HG03159 (cell line): ENCODE measurements around the gene TRABD2B.

Experiments used
- ATAC-seq: cut with Tn5 transposase; IDR thresholded peaks from one replicate; pipeline ENCODE4 v1.9.1; 2021; ENCODE audit warnings: mild to moderate bottlenecking, moderate library complexity; ENCODE audit not compliant: unreplicated experiment

The TRABD2B gene

GRCh38 chr1:47997289-47998200 is at the start of gene TRABD2B:
Gene TRABD2B, minus strand, starts transcription at chr1:47997385.
- ATAC-seq, result peak; percentile 92

DNA sequence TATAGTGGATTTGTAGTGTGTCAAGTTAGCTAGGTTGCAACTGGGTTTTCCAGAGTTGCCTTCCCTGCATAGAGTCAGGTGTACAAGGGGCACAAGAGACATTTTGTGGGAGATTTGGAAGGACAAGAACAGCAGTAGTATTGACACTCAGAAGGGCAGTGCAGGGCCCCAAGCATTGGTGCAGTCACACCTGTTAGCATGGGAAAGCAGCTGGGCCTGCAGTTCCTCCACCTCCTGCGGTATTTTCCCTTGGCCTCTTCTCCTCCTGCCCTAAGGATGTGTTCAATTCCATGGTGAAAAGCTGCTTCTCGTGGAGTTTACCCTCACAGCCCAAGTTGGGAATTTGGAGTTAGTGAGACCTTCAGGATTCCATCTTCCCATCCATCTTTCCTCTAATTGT is 47.1 kb upstream of the TRABD2B start:
- ATAC-seq, result no peak

GRCh38 chr1:48043622-48044021 is 46.4 kb upstream of the TRABD2B start:
- no peak for ATAC-seq

- ATAC-seq, result no peak
These were observed 43.0 kb upstream of the TRABD2B start for GRCh38 chr1:48040154-48040553.

- no peak for ATAC-seq
These were observed 42.2 kb upstream of the TRABD2B start for GRCh38 chr1:48039088-48040054.

DNA sequence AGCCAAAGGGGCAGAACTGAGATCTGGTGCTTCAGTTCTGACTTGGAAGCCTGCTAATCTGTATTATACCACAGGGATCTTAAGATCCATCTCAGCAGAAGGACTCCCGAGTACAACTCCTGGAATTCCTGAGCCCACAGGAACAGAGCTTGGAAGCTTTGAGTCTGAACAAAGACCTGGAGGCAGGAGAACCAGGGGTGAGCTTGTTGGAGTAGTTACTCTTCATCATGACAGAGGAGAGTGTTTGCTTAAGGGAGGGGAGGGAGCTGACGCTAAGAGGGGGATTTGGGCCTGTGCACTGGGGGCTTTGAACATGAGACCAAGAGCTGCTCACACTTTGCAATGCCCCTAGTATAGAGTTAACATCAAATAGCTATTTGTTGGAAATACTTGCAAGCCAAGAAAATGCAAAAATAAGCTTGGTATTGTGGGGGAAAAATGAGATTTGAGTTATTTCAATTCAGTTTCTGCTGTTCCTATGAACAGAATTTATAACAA is 41.1 kb upstream of the TRABD2B start:
- no peak for ATAC-seq

GRCh38 chr1:48036710-48037355 is 39.6 kb upstream of the TRABD2B start:
- no peak for ATAC-seq

- ATAC-seq, result no peak
These were observed 38.4 kb upstream of the TRABD2B start for GRCh38 chr1:48035371-48036141.

DNA sequence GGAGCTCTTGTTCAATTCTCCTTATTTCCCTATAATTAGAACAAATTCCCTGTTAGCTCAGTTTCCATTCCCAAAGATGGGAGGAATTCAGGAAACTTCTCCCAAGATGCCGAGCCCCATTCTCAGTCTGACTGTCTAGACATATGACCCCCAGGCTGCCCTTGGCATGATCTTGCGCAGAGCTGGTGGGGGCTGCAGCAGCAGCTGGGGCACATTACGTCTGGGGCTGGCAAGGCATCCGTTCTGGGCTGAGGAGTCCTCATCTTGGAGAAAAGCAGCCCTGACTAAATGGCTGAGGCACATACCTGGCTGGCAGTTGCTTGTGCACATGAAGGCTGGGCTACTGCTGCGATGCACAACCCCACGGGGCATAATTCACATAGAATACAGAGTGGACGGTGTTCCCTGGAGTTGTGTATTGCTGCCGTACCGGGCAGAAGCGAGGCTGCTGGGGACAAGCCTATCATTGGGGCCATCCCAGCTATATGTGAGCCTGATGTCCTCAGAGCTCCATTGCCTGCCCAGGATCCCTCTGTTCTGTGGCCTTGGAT is 36.4 kb upstream of the TRABD2B start:
- ATAC-seq, result no peak

DNA sequence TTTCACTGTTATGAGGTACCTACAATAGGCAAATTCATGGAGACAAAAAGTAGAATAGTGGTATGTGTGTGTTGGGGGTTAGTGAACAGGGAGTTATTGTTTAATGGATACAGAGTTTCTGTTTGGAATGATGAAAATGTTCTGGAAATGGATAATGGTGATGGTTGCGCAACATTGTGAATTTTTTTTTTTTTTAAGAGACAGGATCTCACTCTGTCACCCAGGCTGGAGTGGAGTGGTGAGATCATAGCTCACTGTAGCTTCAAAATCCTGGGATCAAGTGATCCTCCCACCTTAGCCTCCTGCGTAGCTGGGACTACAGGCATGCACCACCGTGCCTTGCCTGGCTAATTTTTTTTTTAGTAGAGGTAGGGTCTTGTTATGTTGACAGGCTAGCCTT is 34.5 kb upstream of the TRABD2B start:
- ATAC-seq, result no peak

DNA sequence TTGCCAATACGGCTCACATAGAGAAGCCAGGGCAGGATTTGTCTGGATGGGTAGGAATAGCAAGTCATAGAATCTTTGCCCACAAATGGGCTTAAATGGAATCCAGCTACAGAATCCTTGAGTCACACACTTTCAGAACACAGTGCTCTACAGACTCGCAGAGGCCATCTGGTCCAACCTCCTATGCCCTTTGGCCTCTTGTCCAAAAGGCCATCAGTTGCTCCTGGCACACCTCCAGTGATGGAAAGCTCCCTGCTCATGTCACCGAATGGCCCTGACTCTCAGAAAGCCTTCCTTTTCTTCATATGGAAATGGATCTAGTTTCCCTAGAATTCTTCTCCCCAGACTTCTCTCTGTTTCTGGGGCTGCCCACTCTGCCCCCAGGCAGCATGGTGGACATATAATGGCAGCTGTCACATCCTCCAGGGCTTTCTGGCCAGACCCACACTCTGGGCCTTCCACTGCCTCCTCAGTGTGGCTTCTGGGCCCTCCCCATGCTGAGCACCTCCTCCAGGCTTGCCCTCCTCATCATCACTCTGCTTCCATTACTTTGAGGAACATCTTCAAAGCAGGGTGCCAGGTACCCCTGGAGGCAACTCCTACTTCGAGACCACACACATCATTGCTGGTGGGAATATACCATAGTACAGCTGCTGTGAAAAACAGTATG is 33.6 kb upstream of the TRABD2B start:
- no peak for ATAC-seq

DNA sequence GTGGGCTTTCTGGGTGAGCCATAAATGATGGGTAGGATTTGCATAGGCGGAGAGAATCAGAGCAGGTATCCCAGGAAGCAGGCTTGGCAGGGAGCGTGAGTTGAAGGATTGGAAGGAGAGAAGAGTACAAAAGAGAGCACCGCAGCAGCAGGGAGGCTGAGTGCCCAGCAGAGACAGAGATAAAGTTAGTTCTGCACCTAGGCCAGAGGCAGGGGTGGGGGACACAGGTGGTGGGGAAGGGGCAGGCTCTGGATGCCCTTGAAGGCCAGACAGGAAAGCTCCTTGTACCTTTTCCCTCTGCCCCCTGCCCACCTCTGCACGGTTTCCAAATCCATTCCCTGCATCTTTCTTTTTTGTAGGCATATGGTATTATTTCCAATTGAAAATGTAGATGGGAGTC is 33.0 kb upstream of the TRABD2B start:
- ATAC-seq, result no peak

DNA sequence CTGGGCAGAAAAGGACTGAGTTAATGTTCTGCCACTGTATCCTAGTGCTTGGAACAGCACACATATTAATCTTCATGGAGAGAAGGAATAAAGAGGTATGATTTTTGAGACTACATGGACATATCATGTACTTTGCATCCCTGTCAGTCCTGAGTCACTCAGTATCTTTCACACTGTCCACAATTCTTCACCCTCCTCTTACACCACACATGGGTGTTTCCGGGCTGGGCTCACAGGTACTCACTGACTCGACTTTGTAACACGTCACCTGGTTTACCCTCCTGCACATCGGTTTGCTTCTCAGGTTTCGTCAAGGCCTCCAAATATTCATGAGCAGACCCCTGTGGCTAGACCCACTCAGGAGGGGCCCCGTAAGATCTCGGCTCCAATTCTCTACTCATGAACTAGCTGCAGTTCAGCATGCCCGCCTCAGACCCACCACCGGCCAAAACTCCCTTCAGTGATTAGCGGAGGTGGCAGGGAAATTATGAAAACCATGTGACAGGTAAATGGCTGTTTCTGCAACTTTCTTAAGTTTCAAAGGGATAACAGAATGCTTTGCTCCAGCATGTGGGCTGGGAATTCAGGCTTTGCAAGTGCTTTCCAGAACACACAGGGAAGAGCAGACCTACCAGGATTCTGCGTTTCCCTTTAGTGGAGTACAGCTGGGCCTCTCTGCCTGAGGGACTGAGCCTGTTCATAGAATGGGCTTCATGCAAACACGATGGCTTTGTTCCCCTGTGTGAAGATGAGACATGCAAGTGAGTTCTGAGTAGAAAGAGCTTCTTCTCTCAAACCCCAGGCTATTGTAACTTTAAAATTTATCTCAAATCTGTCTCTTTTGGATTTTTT is 31.3 kb upstream of the TRABD2B start:
- ATAC-seq, result no peak

DNA sequence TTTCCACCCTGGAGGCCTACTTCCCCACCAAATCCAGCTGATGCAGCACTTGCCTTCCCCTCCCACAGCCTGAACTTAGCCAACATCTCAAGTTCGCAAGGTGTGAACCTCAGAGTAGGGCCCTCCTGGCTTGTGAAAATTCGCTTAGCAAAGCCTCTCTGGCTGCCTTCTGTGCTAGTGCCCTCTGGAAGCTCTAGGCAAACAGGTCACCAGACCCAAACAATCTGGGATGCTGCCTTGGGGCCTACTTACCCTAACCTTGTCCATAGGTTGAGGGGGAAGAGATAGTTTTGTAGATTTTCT is 30.3 kb upstream of the TRABD2B start:
- ATAC-seq, result no peak

- ATAC-seq, result no peak
These were observed 29.7 kb upstream of the TRABD2B start for GRCh38 chr1:48026701-48027532.

DNA sequence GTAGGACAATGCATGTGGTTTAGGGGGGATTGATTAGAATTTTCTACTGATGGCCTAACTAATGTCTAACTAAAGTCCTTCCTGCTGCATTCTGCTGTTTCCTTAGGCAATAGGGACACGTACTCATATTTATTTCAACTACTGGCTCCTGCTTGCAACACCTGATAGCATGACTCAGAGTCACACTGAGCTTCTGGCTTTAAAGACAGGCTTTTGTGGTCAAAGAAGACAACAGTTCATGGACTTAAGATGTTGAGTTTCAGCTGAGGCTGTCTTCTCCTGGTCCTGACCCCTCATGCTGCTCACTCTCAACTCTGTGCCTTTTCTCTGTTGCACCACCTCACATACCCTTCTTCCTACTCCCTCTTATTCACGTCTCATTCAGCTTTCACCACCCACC is 29.1 kb upstream of the TRABD2B start:
- no peak for ATAC-seq

GRCh38 chr1:48025076-48025475 is 27.9 kb upstream of the TRABD2B start:
- ATAC-seq, result no peak

DNA sequence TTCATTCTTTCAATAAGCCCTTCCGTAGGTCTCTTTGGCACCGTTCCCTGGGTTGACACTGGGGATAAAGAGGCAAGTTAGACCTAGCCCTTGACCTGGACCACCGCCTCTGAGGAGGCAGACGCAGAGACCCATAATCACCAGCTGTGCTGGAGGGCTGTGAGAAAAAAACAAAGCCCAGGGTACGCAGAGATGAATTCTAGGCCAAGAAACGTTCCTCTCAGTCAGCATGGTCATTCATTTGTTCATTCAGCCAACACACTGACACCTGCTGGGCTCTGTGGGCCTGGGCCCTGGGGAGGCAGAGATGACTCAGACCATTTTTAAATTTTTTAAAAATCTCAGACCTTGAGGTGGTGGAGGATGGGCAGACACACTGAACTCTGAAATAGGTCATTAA is 26.3 kb upstream of the TRABD2B start:
- ATAC-seq, result no peak
